H1 (cell line): Measurements from ENCODE around the gene EHD4. TPM values are rescaled to one million over a fixed set of nuclear protein-coding genes. Genes with fewer than 3 reads are reported as not detected.
A peak's percentile ranks its signal among the peaks of the same experiment; 100 is the strongest.

Source experiments
- ASH2L ChIP-seq: fragments of 200-600, 300-600 bp; sonication (generic); IDR thresholded peaks from one replicate; pipeline ENCODE4 v1.7.1; 2017; ENCODE audit warnings: low read length
- BACH1 ChIP-seq: IDR thresholded peaks from 2 replicates; pipeline ENCODE4 v1.6.1; 2012; ENCODE audit warnings: low read length, improper control_type of control experiment
- CHD1 ChIP-seq: IDR thresholded peaks from 2 replicates; pipeline ENCODE4 v1.6.1; 2012; ENCODE audit warnings: low read depth, low read length, improper control_type of control experiment
- CHD2 ChIP-seq: IDR thresholded peaks from 2 replicates; pipeline ENCODE4 v1.6.1; 2012; ENCODE audit warnings: low read length, improper control_type of control experiment
- NANOG ChIP-seq: IDR thresholded peaks from 2 replicates; pipeline ENCODE4 v1.6.1; 2011; ENCODE audit warnings: low read length, low read depth, mild to moderate bottlenecking, inconsistent platforms; ENCODE audit not compliant: insufficient read depth, poor library complexity, severe bottlenecking
- RNF2 ChIP-seq: fragments of 200-900, 300-1000 bp; sonication (generic); IDR thresholded peaks from 2 replicates; pipeline ENCODE4 v1.7.1; 2016; ENCODE audit warnings: borderline replicate concordance, low read depth, mild to moderate bottlenecking, antibody characterized with exemption, low read length; ENCODE audit not compliant: poor library complexity, severe bottlenecking; ENCODE audit errors: missing control alignments
- SUZ12 ChIP-seq: fragments of 200-600 bp; sonication (generic); IDR thresholded peaks from 2 replicates; pipeline ENCODE4 v1.6.1; 2012; ENCODE audit warnings: mild to moderate bottlenecking, inconsistent platforms, low read length, moderate library complexity, mixed read lengths
- polyA plus RNA-seq, 7 experiments: library from polyadenylated mRNA; depleted of rRNA in 3 of 7; stranded (reverse) in 5 of 7; unstranded in 2 of 7; fragments of >200 nt in 5 of 7; fragments of 200-250 nt in 2 of 7; gene quantifications; 1 replicate in 5 of 7; 2 replicates in 1 of 7; 4 replicates in 1 of 7; pipeline versions ENCODE4 v1.2.1 to v1.2.3, GENCODE V29; 2011 to 2013; ENCODE audit warnings: missing spikeins in 2 of 7, mixed read lengths in 2 of 7
- total RNA-seq: library from RNA; stranded (reverse); fragmentation: NEBNext Ultra II Directional; extraction: Animal tissue kit (Norgen Biotek cat#: 25700); gene quantifications from 2 replicates; pipeline ENCODE4 v1.2.1, GENCODE V29; 2021
- TF ChIP-seq, protein P1 (sequence below): IDR thresholded peaks from 2 replicates; pipeline ENCODE4 v1.6.1; 2011; ENCODE audit warnings: low read length, improper control_type of control experiment

The EHD4 gene
- total and polyA plus RNA-seq, 2 of the 8 experiments (the other 6 are each of a cell fraction or from before 2014, with no cell fraction given) = 17.5 to 24.5 TPM

DNA sequence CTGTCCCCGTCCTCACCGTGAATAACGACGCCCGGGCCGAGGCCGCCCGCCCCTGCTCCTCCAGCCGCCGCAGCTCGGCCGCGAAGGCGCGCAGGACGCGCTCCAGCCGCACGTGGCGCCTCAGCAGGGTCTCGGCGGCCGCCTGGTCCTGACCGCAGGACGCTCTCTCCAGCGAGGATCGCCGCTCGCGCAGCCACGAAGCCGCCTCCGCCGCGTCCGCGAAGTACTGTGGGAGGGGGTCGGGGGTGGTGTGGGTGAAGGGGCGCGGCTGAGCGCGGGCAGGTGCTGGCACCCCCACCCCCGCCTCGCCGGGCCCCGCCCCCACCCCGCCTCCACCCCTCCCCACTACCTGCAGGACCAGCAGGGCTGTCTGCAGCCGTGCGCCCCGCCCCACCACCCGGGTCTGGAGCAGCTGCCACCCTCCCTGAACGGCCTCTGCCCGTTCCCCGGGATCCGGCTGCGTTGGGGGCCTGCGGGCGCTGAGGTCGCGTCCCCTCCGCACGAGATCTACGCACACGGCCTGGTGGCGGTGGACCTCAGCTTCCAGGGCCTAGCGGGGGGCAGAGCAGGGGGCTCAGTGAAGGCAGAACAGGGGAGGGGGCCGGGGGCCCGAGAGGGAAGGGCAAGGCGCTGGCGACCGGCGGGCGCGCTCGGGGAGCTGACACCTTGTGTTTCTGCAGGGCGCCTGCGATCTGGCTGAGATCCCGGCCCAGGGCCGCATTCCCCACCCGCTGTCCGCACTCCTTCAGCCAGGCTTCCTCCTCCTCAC lies 90.3 kb downstream of the EHD4 start (continued):
- no peak for TF ChIP-seq RNF2
- peak; percentile 52 for TF ChIP-seq SUZ12
- no peak for TF ChIP-seq CHD2
- no peak for TF ChIP-seq BACH1
- no peak for TF ChIP-seq CHD1
- peak; percentile 50 for TF ChIP-seq ASH2L
- TF ChIP-seq NANOG = no peak
- TF ChIP-seq, protein P1, sequence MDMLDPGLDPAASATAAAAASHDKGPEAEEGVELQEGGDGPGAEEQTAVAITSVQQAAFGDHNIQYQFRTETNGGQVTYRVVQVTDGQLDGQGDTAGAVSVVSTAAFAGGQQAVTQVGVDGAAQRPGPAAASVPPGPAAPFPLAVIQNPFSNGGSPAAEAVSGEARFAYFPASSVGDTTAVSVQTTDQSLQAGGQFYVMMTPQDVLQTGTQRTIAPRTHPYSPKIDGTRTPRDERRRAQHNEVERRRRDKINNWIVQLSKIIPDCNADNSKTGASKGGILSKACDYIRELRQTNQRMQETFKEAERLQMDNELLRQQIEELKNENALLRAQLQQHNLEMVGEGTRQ = peak; percentile 17; the same call in 1 of the 2 replicates
